HepG2 (cell line): ENCODE data around the gene ARIH2. TPM values are rescaled to one million over a fixed set of nuclear protein-coding genes. Genes with fewer than 3 reads are reported as not detected.
A peak's percentile ranks its signal among the peaks of the same experiment; 100 is the strongest.

Source experiments
- ATRX ChIP-seq: sonication (generic); formaldehyde crosslinking; IDR thresholded peaks from 2 replicates; pipeline ENCODE4 v1.4.0; 2020; ENCODE audit warnings: missing genetic modification reagents, borderline replicate concordance
- FOSL1 ChIP-seq: sonication (generic); formaldehyde crosslinking; IDR thresholded peaks from 2 replicates; pipeline ENCODE4 v1.9.0; 2021; ENCODE audit warnings: missing genetic modification reagents, borderline replicate concordance
- MYNN ChIP-seq: sonication (generic); formaldehyde crosslinking; IDR thresholded peaks from 2 replicates; pipeline ENCODE4 v1.4.0; 2020; ENCODE audit warnings: mild to moderate bottlenecking, low read depth, missing genetic modification reagents
- PAF1 ChIP-seq: IDR thresholded peaks from 2 replicates; pipeline ENCODE4 v1.6.1; 2016; ENCODE audit warnings: missing genetic modification reagents, missing compliant biosample characterization
- PTBP1 ChIP-seq: fragments of 200-400 bp; formaldehyde crosslinking; IDR thresholded peaks from 2 replicates; pipeline ENCODE4 v1.6.1; 2018; ENCODE audit warnings: low read length, low read depth; ENCODE audit not compliant: poor library complexity, severe bottlenecking
- SAP130 ChIP-seq: IDR thresholded peaks from 2 replicates; pipeline ENCODE4 v1.6.1; 2016; ENCODE audit warnings: low read depth
- SNAI1 ChIP-seq: sonication (generic); formaldehyde crosslinking; IDR thresholded peaks from 2 replicates; pipeline ENCODE4 v1.5.0; 2020; ENCODE audit warnings: mild to moderate bottlenecking, missing genetic modification reagents, borderline replicate concordance
- TARDBP ChIP-seq: sonication (generic); formaldehyde crosslinking; IDR thresholded peaks from 2 replicates; pipeline ENCODE4 v1.8.0; 2022; ENCODE audit warnings: mild to moderate bottlenecking, missing genetic modification reagents
- ZNF883 ChIP-seq: sonication (generic); formaldehyde crosslinking; IDR thresholded peaks from 2 replicates; pipeline ENCODE4 v1.5.1; 2020; ENCODE audit warnings: mild to moderate bottlenecking, missing genetic modification reagents; ENCODE audit errors: not compliant biosample characterization
- polyA plus RNA-seq, 8 experiments: library from polyadenylated mRNA; depleted of rRNA in 3 of 8; stranded (reverse) in 7 of 8; unstranded in 1 of 8; fragments of >200 nt; fragmentation: Illumina TruSeq in 4 of 8; extraction: Trizol in 4 of 8; gene quantifications; 2 replicates each; pipeline versions ENCODE4 v1.2.1 to v1.2.3, GENCODE V29; 2011 to 2016; ENCODE audit warnings: low read depth in 4 of 8, missing spikeins in 1 of 8, mixed read lengths in 1 of 8; ENCODE audit not compliant: insufficient read depth in 1 of 8
- total RNA-seq, 5 experiments: library from RNA; depleted of rRNA; stranded (reverse); fragments of >200 nt; fragmentation: Illumina TruSeq; extraction: Trizol; gene quantifications; 2 replicates each; pipeline ENCODE4 v1.2.3, GENCODE V29; 2016; ENCODE audit warnings: low read depth in 1 of 5
- TF ChIP-seq, protein P1 (sequence below): sonication (generic); formaldehyde crosslinking; IDR thresholded peaks from 2 replicates; pipeline ENCODE4 v1.4.0; 2020; ENCODE audit warnings: missing genetic modification reagents, borderline replicate concordance
- TF ChIP-seq, protein P2 (sequence below): sonication (generic); formaldehyde crosslinking; IDR thresholded peaks from 2 replicates; pipeline ENCODE4 v1.5.0; 2020; ENCODE audit warnings: mild to moderate bottlenecking, missing genetic modification reagents, borderline replicate concordance
- TF ChIP-seq, protein P3 (sequence below): sonication (generic); formaldehyde crosslinking; IDR thresholded peaks from 2 replicates; pipeline ENCODE4 v1.5.0; 2020; ENCODE audit warnings: missing genetic modification reagents, mild to moderate bottlenecking, borderline replicate concordance
- TF ChIP-seq, protein P4 (sequence below): sonication (generic); formaldehyde crosslinking; IDR thresholded peaks from 2 replicates; pipeline ENCODE4 v1.4.0; 2020; ENCODE audit warnings: low read depth, missing genetic modification reagents
- TF ChIP-seq, protein P5 (sequence below): sonication (generic); formaldehyde crosslinking; conservative IDR thresholded peaks from 2 replicates; pipeline ENCODE4 v1.4.0; 2020; ENCODE audit warnings: mild to moderate bottlenecking, missing genetic modification reagents, moderate library complexity

The ARIH2 gene
- total and polyA plus RNA-seq, 2 of the 13 experiments (the other 11 are each of a cell fraction or from before 2014, with no cell fraction given), result 64.8 to 83.3 TPM

DNA sequence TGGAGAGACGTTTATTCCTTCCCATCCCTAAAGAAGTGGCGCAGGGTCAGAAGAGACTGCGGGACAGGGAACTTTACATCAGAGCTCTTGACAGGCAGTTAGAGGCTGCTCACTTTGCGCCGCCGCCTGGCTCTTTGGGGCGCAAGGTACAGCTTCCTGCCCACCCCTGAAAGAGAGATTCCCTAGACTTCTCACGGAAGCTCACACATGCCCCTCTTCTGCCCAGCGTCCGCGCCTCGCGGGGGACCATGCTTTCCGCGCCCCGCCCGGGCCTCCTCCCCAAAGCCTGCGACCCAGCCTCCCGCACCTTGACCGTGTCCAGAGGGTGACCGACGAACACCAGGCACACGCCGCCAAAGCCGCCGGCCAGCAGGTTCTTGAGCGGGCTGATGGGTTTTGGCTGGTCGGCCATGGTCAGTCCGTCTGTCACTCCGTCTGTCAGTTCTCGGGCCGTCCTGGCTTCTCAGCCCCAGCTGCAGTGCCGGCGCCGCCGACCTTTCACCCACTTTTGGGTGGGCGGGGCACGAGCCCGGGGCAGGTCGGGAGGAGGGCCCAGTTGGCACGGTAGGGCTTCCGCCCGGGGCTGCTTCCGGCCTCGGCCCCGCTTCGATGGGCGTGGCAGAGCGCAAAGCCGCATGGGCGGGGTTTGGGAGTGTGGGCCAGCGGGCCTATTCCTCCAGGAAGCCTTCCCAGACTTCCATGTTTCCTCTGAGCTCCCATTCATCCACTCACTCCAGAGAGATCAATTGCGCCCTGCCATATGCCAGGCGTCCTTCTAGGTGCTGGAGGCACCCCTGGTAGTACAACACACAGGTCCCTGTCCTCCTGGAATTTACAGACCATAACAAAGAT is 20.0 kb upstream of the ARIH2 start, which contains the start of gene SLC25A20 (continued):
- TF ChIP-seq, protein P1, sequence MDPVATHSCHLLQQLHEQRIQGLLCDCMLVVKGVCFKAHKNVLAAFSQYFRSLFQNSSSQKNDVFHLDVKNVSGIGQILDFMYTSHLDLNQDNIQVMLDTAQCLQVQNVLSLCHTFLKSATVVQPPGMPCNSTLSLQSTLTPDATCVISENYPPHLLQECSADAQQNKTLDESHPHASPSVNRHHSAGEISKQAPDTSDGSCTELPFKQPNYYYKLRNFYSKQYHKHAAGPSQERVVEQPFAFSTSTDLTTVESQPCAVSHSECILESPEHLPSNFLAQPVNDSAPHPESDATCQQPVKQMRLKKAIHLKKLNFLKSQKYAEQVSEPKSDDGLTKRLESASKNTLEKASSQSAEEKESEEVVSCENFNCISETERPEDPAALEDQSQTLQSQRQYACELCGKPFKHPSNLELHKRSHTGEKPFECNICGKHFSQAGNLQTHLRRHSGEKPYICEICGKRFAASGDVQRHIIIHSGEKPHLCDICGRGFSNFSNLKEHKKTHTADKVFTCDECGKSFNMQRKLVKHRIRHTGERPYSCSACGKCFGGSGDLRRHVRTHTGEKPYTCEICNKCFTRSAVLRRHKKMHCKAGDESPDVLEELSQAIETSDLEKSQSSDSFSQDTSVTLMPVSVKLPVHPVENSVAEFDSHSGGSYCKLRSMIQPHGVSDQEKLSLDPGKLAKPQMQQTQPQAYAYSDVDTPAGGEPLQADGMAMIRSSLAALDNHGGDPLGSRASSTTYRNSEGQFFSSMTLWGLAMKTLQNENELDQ (CRISPR knock-in tag), result no peak
- TF ChIP-seq MYNN (no peak), TARDBP (peak; percentile 87), FOSL1 (no peak), PTBP1 (no peak), SAP130 (CRISPR knock-in tag) (peak; percentile 99), ATRX (no peak), SNAI1 (CRISPR knock-in tag) (no peak), PAF1 (CRISPR knock-in tag) (no peak), ZNF883 (CRISPR knock-in tag) (no peak)
- TF ChIP-seq, protein P2, sequence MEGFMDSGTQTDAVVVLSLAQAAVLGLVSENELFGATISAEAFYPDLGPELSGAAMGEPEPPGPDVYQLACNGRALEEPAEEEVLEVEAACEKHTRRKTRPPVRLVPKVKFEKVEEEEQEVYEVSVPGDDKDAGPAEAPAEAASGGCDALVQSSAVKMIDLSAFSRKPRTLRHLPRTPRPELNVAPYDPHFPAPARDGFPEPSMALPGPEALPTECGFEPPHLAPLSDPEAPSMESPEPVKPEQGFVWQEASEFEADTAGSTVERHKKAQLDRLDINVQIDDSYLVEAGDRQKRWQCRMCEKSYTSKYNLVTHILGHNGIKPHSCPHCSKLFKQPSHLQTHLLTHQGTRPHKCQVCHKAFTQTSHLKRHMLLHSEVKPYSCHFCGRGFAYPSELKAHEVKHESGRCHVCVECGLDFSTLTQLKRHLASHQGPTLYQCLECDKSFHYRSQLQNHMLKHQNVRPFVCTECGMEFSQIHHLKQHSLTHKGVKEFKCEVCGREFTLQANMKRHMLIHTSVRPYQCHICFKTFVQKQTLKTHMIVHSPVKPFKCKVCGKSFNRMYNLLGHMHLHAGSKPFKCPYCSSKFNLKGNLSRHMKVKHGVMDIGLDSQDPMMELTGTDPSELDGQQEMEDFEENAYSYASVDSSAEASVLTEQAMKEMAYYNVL (CRISPR knock-in tag), result no peak
- TF ChIP-seq, protein P3, sequence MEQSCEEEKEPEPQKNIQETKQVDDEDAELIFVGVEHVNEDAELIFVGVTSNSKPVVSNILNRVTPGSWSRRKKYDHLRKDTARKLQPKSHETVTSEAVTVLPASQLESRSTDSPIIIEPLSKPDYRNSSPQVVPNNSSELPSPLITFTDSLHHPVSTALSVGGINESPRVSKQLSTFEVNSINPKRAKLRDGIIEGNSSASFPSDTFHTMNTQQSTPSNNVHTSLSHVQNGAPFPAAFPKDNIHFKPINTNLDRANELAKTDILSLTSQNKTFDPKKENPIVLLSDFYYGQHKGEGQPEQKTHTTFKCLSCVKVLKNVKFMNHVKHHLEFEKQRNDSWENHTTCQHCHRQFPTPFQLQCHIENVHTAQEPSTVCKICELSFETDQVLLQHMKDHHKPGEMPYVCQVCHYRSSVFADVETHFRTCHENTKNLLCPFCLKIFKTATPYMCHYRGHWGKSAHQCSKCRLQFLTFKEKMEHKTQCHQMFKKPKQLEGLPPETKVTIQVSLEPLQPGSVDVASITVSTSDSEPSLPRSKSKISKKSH, result 0 out of 2 replicates have a peak, but pooled peaks have one; percentile 15
- TF ChIP-seq, protein P4, sequence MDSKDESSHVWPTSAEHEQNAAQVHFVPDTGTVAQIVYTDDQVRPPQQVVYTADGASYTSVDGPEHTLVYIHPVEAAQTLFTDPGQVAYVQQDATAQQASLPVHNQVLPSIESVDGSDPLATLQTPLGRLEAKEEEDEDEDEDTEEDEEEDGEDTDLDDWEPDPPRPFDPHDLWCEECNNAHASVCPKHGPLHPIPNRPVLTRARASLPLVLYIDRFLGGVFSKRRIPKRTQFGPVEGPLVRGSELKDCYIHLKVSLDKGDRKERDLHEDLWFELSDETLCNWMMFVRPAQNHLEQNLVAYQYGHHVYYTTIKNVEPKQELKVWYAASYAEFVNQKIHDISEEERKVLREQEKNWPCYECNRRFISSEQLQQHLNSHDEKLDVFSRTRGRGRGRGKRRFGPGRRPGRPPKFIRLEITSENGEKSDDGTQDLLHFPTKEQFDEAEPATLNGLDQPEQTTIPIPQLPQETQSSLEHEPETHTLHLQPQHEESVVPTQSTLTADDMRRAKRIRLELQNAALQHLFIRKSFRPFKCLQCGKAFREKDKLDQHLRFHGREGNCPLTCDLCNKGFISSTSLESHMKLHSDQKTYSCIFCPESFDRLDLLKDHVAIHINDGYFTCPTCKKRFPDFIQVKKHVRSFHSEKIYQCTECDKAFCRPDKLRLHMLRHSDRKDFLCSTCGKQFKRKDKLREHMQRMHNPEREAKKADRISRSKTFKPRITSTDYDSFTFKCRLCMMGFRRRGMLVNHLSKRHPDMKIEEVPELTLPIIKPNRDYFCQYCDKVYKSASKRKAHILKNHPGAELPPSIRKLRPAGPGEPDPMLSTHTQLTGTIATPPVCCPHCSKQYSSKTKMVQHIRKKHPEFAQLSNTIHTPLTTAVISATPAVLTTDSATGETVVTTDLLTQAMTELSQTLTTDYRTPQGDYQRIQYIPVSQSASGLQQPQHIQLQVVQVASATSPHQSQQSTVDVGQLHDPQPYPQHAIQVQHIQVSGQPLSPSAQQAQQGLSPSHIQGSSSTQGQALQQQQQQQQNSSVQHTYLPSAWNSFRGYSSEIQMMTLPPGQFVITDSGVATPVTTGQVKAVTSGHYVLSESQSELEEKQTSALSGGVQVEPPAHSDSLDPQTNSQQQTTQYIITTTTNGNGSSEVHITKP, result no peak
- TF ChIP-seq, protein P5, sequence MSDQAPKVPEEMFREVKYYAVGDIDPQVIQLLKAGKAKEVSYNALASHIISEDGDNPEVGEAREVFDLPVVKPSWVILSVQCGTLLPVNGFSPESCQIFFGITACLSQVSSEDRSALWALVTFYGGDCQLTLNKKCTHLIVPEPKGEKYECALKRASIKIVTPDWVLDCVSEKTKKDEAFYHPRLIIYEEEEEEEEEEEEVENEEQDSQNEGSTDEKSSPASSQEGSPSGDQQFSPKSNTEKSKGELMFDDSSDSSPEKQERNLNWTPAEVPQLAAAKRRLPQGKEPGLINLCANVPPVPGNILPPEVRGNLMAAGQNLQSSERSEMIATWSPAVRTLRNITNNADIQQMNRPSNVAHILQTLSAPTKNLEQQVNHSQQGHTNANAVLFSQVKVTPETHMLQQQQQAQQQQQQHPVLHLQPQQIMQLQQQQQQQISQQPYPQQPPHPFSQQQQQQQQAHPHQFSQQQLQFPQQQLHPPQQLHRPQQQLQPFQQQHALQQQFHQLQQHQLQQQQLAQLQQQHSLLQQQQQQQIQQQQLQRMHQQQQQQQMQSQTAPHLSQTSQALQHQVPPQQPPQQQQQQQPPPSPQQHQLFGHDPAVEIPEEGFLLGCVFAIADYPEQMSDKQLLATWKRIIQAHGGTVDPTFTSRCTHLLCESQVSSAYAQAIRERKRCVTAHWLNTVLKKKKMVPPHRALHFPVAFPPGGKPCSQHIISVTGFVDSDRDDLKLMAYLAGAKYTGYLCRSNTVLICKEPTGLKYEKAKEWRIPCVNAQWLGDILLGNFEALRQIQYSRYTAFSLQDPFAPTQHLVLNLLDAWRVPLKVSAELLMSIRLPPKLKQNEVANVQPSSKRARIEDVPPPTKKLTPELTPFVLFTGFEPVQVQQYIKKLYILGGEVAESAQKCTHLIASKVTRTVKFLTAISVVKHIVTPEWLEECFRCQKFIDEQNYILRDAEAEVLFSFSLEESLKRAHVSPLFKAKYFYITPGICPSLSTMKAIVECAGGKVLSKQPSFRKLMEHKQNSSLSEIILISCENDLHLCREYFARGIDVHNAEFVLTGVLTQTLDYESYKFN, result peak; percentile 63
